Breast epithelium (tissue), 4 donors: ENCODE measurements around the gene TRMT2A. TPM values are rescaled to one million over a fixed set of nuclear protein-coding genes. Genes with fewer than 3 reads are reported as not detected.
"Not testable (repeated sequence)": the region's sequence is repeated elsewhere in the genome, so short reads cannot be mapped to it uniquely, and the experiment has no call there.

Source experiments
- DNase-seq, 2 donors: peaks; one replicate each; pipeline ENCODE4 v3.0.0-alpha.2; 2019; ENCODE audit warnings: low spot score in 2 of 2
- H3K27ac ChIP-seq, 2 donors: fragments of 200-600 bp; sonication (generic) in 1 of 2; one replicate each; pipeline ENCODE4 v1.5.1; 2016 to 2019; ENCODE audit warnings: mild to moderate bottlenecking in 1 of 2
- H3K27me3 ChIP-seq, 2 donors: fragments of 200-600 bp; sonication (generic) in 1 of 2; one replicate each; pipeline versions ENCODE4 v1.5.1 to v1.6.0; 2017 to 2019; ENCODE audit warnings: control low read depth in 1 of 2, mild to moderate bottlenecking in 1 of 2
- H3K36me3 ChIP-seq: fragments of 200-600 bp; one replicate; pipeline ENCODE4 v1.5.1; 2019
- H3K4me1 ChIP-seq, 2 donors: fragments of 200-600 bp; sonication (generic); one replicate each; pipeline ENCODE4 v1.5.1; 2016 to 2019; ENCODE audit warnings: control low read depth in 1 of 2
- H3K4me3 ChIP-seq, 3 donors: fragments of 200-600 bp; sonication (generic); 1 replicate in 2 of 3; 2 replicates in 1 of 3; pipeline ENCODE4 v1.5.1; 2016 to 2019; ENCODE audit warnings: mild to moderate bottlenecking in 3 of 3, moderate library complexity in 2 of 3
- H3K9me3 ChIP-seq, 2 donors: fragments of 200-600 bp; sonication (generic) in 1 of 2; one replicate each; pipeline ENCODE4 v1.5.1; 2016 to 2019; ENCODE audit warnings: control low read depth in 1 of 2
- POLR2A ChIP-seq: fragments of 450-650 bp; IDR thresholded peaks from one replicate; pipeline ENCODE4 v1.6.1; 2016; ENCODE audit warnings: antibody characterized with exemption, mild to moderate bottlenecking, moderate library complexity
- POLR2AphosphoS5 ChIP-seq, 3 donors: sonication (generic); formaldehyde crosslinking; IDR thresholded peaks; one replicate each; pipeline ENCODE4 v1.6.1; 2017; ENCODE audit warnings: antibody characterized with exemption in 3 of 3
- intact Hi-C: fragments of 100-400 bp; cut with DNase I; formaldehyde crosslinking; loops from one replicate; pipeline ENCODE4 v1.15.1; 2023; ENCODE audit warnings: low total_unique reads
- total RNA-seq, 3 donors: library from RNA; depleted of rRNA; stranded (reverse); fragments of >200 nt; gene quantifications; one replicate each; pipeline ENCODE4 v1.1.0, GENCODE V29; 2016
- TF ChIP-seq, protein P1 (sequence below), 3 donors: fragments of 450-650 bp; IDR thresholded peaks; one replicate each; pipeline ENCODE4 v1.5.1; 2016 to 2017; ENCODE audit warnings: antibody characterized with exemption in 3 of 3, mild to moderate bottlenecking in 3 of 3, moderate library complexity in 3 of 3

Gene TRMT2A
- total RNA-seq, 3 donors from 2014 or later = 49.8 to 72.4 (median 51.1) TPM

GRCh38 chr22:20071524-20071972 is 45.5 kb downstream of the TRMT2A start:
- DNase-seq = no peak
- intact Hi-C loops = no loop called here
- no peak overlapping the region for H3K4me3 ChIP-seq
- H3K4me1 ChIP-seq = no peaks in the 10 kb centered on the region
- TF ChIP-seq POLR2AphosphoS5 (IDR thresholded peaks at IDR 0.05) = no peak
- TF ChIP-seq, protein P1, sequence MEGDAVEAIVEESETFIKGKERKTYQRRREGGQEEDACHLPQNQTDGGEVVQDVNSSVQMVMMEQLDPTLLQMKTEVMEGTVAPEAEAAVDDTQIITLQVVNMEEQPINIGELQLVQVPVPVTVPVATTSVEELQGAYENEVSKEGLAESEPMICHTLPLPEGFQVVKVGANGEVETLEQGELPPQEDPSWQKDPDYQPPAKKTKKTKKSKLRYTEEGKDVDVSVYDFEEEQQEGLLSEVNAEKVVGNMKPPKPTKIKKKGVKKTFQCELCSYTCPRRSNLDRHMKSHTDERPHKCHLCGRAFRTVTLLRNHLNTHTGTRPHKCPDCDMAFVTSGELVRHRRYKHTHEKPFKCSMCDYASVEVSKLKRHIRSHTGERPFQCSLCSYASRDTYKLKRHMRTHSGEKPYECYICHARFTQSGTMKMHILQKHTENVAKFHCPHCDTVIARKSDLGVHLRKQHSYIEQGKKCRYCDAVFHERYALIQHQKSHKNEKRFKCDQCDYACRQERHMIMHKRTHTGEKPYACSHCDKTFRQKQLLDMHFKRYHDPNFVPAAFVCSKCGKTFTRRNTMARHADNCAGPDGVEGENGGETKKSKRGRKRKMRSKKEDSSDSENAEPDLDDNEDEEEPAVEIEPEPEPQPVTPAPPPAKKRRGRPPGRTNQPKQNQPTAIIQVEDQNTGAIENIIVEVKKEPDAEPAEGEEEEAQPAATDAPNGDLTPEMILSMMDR (IDR thresholded peaks at IDR 0.05) = no peak
- TF ChIP-seq POLR2A = no peak
- H3K27me3 ChIP-seq = no peaks in the 10 kb centered on the region
- H3K27ac ChIP-seq = no peak overlapping the region
- H3K9me3 ChIP-seq = no peaks in the 10 kb centered on the region
- no peaks in the 10 kb centered on the region for H3K36me3 ChIP-seq

DNA sequence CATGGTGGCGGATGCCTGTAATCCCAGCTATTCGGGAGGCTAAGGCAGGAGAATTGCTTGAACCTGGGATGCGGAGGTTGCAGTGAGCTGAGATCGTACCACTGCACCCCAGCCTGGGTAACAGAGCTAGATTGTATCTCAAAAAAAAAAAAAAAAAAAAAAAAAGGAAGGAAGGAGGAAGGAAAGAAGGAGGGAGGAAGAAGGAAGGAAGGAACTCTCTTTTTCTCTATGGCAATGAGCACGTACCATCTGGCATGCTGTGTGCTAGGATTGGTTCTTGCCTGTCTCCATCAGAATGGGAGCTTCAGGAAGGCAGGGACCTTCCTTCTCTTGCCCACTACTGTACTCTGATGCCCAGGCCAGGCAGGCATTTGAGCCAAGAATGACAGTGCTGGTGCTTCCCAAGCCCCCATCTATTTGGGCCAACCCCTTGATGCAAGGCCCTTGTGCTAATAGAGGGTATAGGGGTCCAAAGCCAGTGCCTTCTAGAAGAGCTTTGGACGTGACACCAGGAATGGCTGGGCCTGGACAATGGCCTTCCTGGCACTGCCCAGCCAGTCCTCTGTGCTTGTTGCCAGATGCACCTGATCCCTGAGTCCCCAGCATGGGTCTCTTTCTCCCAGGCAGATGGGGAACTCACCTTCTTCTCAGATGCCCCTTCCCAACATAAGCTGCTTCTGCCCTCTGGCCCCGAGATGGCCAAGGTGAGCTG is 47.5 kb downstream of the TRMT2A start:
- H3K4me3 ChIP-seq = no peak overlapping the region
- H3K27me3 ChIP-seq = no peaks in the 10 kb centered on the region
- no peaks in the 10 kb centered on the region for H3K9me3 ChIP-seq
- intact Hi-C loops = no loop called here
- H3K4me1 ChIP-seq = no peaks in the 10 kb centered on the region
- DNase-seq = no peak
- H3K36me3 ChIP-seq = no peaks in the 10 kb centered on the region
- H3K27ac ChIP-seq = no peak overlapping the region
- TF ChIP-seq, protein P1 (IDR thresholded peaks at IDR 0.05) = no peak

DNA sequence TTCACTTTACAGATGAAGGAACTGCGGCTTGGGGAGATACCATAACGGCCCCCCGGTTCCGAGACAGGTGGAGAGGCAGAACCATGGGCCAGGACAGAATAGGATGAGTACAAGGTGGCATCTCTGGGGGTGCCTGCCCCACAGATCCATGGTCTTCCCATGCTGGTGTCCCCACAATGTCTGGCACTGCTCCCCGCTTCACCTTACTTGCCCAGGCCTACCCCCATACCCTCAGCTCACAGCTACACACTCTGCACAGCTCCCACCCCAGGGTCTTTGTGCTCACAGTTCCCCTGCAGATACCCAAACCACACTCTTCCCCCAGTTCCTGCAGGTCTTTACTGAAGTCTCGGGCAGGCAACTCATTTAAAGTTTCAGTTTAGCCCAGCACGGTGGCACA is 48.4 kb downstream of the TRMT2A start:
- DNase-seq = no peak
- no peaks in the 10 kb centered on the region for H3K9me3 ChIP-seq
- TF ChIP-seq POLR2AphosphoS5 (IDR thresholded peaks at IDR 0.05) (no peak), POLR2A (no peak)
- TF ChIP-seq, protein P1 (IDR thresholded peaks at IDR 0.05) = no peak
- H3K4me3 ChIP-seq = no peak overlapping the region
- no peaks in the 10 kb centered on the region for H3K27me3 ChIP-seq
- H3K36me3 ChIP-seq = no peaks in the 10 kb centered on the region
- H3K27ac ChIP-seq = no peak overlapping the region
- no peaks in the 10 kb centered on the region for H3K4me1 ChIP-seq
- intact Hi-C loops = no loop called here

DNA sequence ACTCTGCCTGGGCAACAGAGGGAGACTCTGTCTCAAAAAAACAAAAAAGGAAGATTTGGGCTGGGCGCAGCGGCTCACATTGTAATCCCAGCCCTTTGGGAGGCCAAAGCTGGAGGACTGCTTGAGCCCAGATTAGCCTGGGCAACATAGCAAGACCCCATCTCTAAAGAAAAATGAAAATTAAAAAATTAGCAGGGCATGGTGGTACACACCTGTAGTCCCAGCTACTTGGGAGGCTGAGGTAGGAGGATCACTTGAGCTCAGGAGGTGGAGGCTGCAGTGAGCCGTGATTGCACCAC is 49.7 kb downstream of the TRMT2A start:
- H3K27ac ChIP-seq, H3K9me3 ChIP-seq, H3K4me3 ChIP-seq, DNase-seq, H3K36me3 ChIP-seq, H3K4me1 ChIP-seq, intact Hi-C loops, H3K27me3 ChIP-seq: not testable (repeated sequence)

- DNase-seq = no peak
- Histone ChIP-seq H3K4me1 (no peaks in the 10 kb centered on the region), H3K27ac (no peak overlapping the region), H3K36me3 (no peaks in the 10 kb centered on the region), H3K9me3 (no peaks in the 10 kb centered on the region), H3K4me3 (no peak overlapping the region), H3K27me3 (no peaks in the 10 kb centered on the region)
- intact Hi-C loops = no loop called here
- TF ChIP-seq POLR2AphosphoS5 (IDR thresholded peaks at IDR 0.05) (no peak), POLR2A (no peak)
- TF ChIP-seq, protein P1 (IDR thresholded peaks at IDR 0.05) = no peak
These were observed 50.2 kb downstream of the TRMT2A start for GRCh38 chr22:20066617-20067383.
